ENCODE data around the gene RAB21.

- TF ChIP-seq REST (IDR thresholded peaks at IDR 0.05; ENCODE audit: low read depth) (no peak), EP300 (IDR thresholded peaks at IDR 0.05; ENCODE audit: borderline replicate concordance) (no peak), MAX (IDR thresholded peaks at IDR 0.05) (no peak)
These were observed 46.0 kb upstream of the RAB21 start for GRCh38 chr12:71708658-71709057.

Data from Ishikawa (cell line).